Psoas muscle (tissue), 8 donors: ENCODE results near the gene C6orf89. TPM values are rescaled to one million over a fixed set of nuclear protein-coding genes. Genes with fewer than 3 reads are reported as not detected.
A peak's percentile ranks its signal among the peaks of the same experiment; 100 is the strongest.

Experiments
- ATAC-seq, 4 donors: fragments of 200-7000 bp; cut with Tn5 transposase; one replicate each; pipeline ENCODE4 v1.9.1; 2020; ENCODE audit warnings: moderate library complexity in 3 of 4, mild to moderate bottlenecking in 2 of 4
- DNase-seq, 2 donors: peaks; one replicate each; pipeline ENCODE4 v3.0.0-alpha.2; 2020
- H3K27ac ChIP-seq: fragments of 200-600 bp; one replicate; pipeline ENCODE4 v1.8.0; 2022
- H3K27me3 ChIP-seq, 3 donors: fragments of 200-600 bp in 1 of 3; one replicate each; pipeline versions ENCODE4 v1.6.1 to v1.8.0; 2013 to 2022; ENCODE audit warnings: low read length in 2 of 3, mild to moderate bottlenecking in 2 of 3, moderate library complexity in 1 of 3; ENCODE audit not compliant: insufficient read depth in 3 of 3
- H3K36me3 ChIP-seq, 2 donors: fragments of 200-600 bp in 1 of 2; one replicate each; pipeline versions ENCODE4 v1.6.1 to v1.8.0; 2013 to 2022; ENCODE audit warnings: low read depth in 1 of 2, mild to moderate bottlenecking in 1 of 2, moderate library complexity in 1 of 2; ENCODE audit not compliant: insufficient read depth in 1 of 2
- H3K4me1 ChIP-seq: fragments of 200-600 bp; one replicate; pipeline ENCODE4 v1.8.0; 2022
- H3K4me3 ChIP-seq: fragments of 200-600 bp; one replicate; pipeline ENCODE4 v1.8.0; 2022; ENCODE audit warnings: mild to moderate bottlenecking
- H3K9me3 ChIP-seq: fragments of 200-600 bp; one replicate; pipeline ENCODE4 v1.8.0; 2022
- WGBS, 3 donors: extraction: QIAGEN DNeasy Blood & Tissue Kit; methylation state at CpG; one replicate each; pipeline versions ENCODE4 v1.1.6 to v1.1.7; 2013; 5-methylcytosine and 5-hydroxymethylcytosine counted together
- intact Hi-C, 2 donors: fragments of 100-400 bp; cut with DNase I; formaldehyde crosslinking; loops; one replicate each; pipeline versions ENCODE4 v1.11.0 to v1.14.2; 2022
- polyA plus RNA-seq, 3 donors: library from polyadenylated mRNA; stranded (reverse); fragments of 200-250 nt; gene quantifications; one replicate each; pipeline ENCODE4 v1.2.3, GENCODE V29; 2013
- total RNA-seq, 4 donors: library from RNA; stranded (reverse); fragmentation: NEBNext Ultra II Directional in 2 of 4; extraction: Animal tissue kit (Norgen Biotek cat#: 25700) in 2 of 4; gene quantifications; one replicate each; pipeline versions ENCODE4 v1.2.1 to v1.2.4, GENCODE V29; 2021 to 2023
- TF ChIP-seq, protein P1 (sequence below): fragments of 200-600 bp; IDR thresholded peaks from one replicate; pipeline ENCODE4 v1.8.0; 2022; ENCODE audit warnings: antibody characterized with exemption
- donor health status: healthy with polysubstance abuse.
- donor health status: DM: no; HTN: no; CAD: no; lungs with moderate emphysema.
- donor health status: Bipolar disorder and iron deficiency.
- donor health status: healthy.
- donor health status: DM: yes; HTN: yes; CAD: no.
- donor health status: DM: no; HTN: no; CAD: no.
- donor health status: DM: no; HTN: no; CAD: no.
- donor health status: DM: yes; HTN: yes; CAD: no.

Gene C6orf89
- total and polyA plus RNA-seq, 7 donors, result 23.2 to 56.3 (median 49.6) TPM

GRCh38 chr6:36856277-36856676 lies 29.5 kb upstream of the C6orf89 start:
- no peaks in the 10 kb centered on the region for H3K9me3 ChIP-seq
- intact Hi-C loops, result no loop called here
- H3K4me1 ChIP-seq, result peaks cover 31% of the 10 kb centered on the region
- H3K27me3 ChIP-seq, result no peaks in the 10 kb centered on the region
- no peak for DNase-seq
- no peak overlapping the region for H3K4me3 ChIP-seq
- TF ChIP-seq, protein P1, sequence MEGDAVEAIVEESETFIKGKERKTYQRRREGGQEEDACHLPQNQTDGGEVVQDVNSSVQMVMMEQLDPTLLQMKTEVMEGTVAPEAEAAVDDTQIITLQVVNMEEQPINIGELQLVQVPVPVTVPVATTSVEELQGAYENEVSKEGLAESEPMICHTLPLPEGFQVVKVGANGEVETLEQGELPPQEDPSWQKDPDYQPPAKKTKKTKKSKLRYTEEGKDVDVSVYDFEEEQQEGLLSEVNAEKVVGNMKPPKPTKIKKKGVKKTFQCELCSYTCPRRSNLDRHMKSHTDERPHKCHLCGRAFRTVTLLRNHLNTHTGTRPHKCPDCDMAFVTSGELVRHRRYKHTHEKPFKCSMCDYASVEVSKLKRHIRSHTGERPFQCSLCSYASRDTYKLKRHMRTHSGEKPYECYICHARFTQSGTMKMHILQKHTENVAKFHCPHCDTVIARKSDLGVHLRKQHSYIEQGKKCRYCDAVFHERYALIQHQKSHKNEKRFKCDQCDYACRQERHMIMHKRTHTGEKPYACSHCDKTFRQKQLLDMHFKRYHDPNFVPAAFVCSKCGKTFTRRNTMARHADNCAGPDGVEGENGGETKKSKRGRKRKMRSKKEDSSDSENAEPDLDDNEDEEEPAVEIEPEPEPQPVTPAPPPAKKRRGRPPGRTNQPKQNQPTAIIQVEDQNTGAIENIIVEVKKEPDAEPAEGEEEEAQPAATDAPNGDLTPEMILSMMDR, result no peak
- 49 to 69% (median 60%) methylated on average over 8 of the region's 8 CpGs for WGBS, 3 donors
- H3K27ac ChIP-seq, result no peak overlapping the region
- no peak for ATAC-seq
- peaks cover 0 to 11% of the 10 kb centered on the region in 2 donors for H3K36me3 ChIP-seq

GRCh38 chr6:36857325-36857724 lies 28.4 kb upstream of the C6orf89 start:
- Histone ChIP-seq H3K36me3 (peaks cover 0 to 11% of the 10 kb centered on the region in 2 donors), H3K9me3 (no peaks in the 10 kb centered on the region), H3K4me3 (no peak overlapping the region), H3K27me3 (no peaks in the 10 kb centered on the region), H3K4me1 (peaks cover 21% of the 10 kb centered on the region), H3K27ac (no peak overlapping the region)
- DNase-seq (no peak), ATAC-seq (no peak)
- intact Hi-C loops, result no loop called here
- WGBS, 3 donors, result 95 to 98% (median 96%) methylated on average over 4 of the region's 4 CpGs
- TF ChIP-seq, protein P1, result no peak

- no peak overlapping the region for H3K27ac ChIP-seq
- H3K9me3 ChIP-seq, result no peaks in the 10 kb centered on the region
- H3K4me1 ChIP-seq, result peaks cover 9% of the 10 kb centered on the region
- TF ChIP-seq, protein P1, result no peak
- no peak overlapping the region for H3K4me3 ChIP-seq
- DNase-seq (peak in 1 of 2 donors; percentile 37), ATAC-seq (peak in 1 of 4 donors; percentile 43)
- peaks cover 0 to 20% of the 10 kb centered on the region in 2 donors for H3K36me3 ChIP-seq
- intact Hi-C loops, result no loop called here
- 76 to 82% (median 81%) methylated on average over 6 of the region's 6 CpGs for WGBS, 3 donors
- H3K27me3 ChIP-seq, result no peaks in the 10 kb centered on the region
These were observed 27.3 kb upstream of the C6orf89 start for GRCh38 chr6:36858407-36858981.

DNA sequence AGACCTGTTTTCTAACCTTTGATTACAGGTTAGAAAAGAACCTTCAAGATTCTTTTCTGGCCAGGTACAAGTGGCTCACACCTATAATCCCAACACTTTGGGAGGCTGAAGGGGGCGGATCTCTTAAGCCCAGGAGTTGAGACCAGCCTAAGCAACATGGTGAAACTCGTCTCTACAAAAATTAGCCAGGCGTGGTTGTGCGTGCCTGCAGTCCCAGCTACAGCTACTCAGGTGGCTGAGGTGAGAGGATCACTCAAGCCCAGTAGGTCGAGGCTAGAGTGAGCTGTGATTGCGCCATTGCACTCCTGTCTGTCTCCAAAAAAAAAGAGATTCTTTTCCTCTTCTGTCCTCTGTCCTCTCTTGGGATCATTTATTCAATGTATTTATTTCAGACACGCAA lies 25.6 kb upstream of the C6orf89 start:
- no peak overlapping the region for H3K4me3 ChIP-seq
- peaks cover 0 to 25% of the 10 kb centered on the region in 2 donors for H3K36me3 ChIP-seq
- TF ChIP-seq, protein P1, result no peak
- 93 to 95% (median 94%) methylated on average over 7 of the region's 7 CpGs for WGBS, 3 donors
- intact Hi-C loops, result no loop called here
- H3K4me1 ChIP-seq, result no peaks in the 10 kb centered on the region
- DNase-seq (no peak), ATAC-seq (no peak)
- H3K27ac ChIP-seq, result no peak overlapping the region
- H3K27me3 ChIP-seq, result no peaks in the 10 kb centered on the region
- no peaks in the 10 kb centered on the region for H3K9me3 ChIP-seq
